Activated CD4-positive, alpha-beta T cell treated with anti-CD3 and anti-CD28 coated beads, Interleukin-2, amount 50 U/mL, for 1 hour (primary cell): ENCODE data around the gene PTPRN2.
"Not testable (repeated sequence)": the region's sequence is repeated elsewhere in the genome, so short reads cannot be mapped to it uniquely, and the experiment has no call there.

Source experiments
- DNase-seq: peaks from one replicate; pipeline ENCODE4 v3.0.0-alpha.2; 2020

PTPRN2 gene

GRCh38 chr7:157596471-157596870 lies 991.2 kb downstream of the PTPRN2 start:
- no peak for DNase-seq

DNA sequence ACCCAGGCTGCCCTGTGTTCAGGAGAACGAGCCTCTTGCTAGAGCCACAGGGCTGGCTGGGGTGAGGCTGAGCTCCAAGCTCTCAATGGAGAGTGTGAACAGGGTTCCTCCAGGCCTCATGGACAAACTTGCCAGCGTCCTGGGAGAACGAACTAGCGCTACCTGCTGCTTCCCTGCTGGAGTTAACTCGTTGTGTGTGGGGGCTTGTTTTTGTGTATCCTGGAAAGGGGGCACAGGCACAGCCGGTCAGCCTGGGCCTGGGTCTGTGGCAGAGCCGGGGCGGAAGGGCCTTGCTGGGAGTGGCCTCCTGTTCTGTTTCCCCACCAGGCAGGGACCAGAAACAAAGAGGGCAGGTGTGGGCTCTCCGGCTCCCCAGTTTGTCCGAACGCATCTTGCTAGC lies 991.6 kb downstream of the PTPRN2 start:
- DNase-seq: no peak

DNA sequence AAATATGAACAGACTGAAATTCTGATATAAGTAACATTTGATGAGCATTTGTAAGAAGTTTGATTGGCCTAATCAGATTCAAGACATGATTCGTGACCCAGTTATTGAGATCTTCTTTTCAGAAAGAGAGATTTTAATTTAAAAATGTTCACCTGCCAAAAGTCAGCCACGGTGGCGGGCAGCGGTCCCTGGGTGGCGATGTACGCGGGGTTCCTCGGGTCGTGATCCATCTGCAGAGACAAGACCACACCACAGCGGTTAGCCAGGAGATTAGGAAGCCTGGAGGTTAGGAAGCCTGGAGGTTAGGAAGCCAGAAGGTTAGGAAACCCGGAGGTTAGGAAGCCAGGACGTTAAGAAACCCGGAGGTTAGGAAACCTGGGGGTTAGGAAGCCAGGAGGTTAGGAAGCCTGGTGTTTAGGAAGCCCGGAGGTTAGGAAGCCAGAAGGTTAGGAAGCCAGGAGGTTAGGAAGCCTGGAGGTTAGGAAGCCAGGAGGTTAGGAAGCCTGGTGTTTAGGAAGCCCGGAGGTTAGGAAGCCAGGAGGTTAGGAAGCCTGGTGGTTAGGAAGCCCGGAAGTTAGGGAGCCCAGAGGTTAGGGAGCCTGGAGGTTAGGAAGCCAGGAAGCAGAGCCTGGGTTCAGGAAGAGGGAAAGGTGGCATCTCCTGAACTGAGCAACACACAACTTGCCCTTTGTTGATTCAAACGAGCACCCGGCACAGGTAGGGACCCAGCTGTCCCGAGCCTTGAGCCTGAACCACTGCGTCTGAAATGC lies 992.4 kb downstream of the PTPRN2 start:
- DNase-seq: no peak

- DNase-seq: no peak
Measured at GRCh38 chr7:157594306-157594705, 993.3 kb downstream of the PTPRN2 start.

GRCh38 chr7:157593541-157593940 lies 994.1 kb downstream of the PTPRN2 start:
- DNase-seq: no peak

GRCh38 chr7:157592636-157593320 lies 994.8 kb downstream of the PTPRN2 start:
- DNase-seq: not testable (repeated sequence)

DNA sequence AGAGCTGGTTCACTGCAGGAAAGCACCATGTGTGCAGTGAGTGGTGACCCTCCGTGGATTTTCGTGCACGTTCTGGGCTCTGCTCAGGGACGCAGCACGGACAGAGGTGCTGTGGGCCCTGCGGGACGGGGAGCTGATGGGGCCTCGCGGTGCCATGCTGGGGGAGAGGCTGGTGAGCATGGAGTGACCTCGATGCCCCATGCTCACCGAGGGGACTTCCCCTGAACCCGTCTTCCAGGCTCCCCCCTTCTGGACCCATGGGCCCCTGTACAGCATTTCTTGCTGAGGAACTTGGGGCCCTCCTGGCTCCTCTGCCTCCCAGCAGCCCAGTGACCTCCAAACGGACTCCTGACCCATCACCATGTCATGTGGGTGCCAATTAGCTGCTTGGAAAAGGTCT lies 997.1 kb downstream of the PTPRN2 start:
- no peak for DNase-seq

DNA sequence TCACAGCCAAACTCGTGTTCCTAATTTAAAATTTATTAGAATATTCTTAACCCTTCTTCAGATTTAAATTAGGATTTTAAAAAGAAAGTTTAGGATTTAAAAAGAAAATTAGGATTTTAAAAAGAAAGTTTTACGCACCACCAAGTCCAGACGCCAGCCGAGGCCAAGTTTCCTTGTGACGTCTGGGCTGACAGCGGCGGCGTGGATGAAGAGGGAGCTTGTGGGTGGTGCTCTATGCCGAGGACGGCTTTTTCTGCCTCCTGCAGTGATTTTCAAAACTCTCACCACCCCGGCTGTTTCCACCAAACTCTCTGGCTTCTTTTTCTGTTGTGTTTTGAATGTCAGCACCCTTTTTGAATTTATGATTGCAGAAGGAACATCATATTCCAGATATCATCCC lies 997.9 kb downstream of the PTPRN2 start:
- no peak for DNase-seq

DNA sequence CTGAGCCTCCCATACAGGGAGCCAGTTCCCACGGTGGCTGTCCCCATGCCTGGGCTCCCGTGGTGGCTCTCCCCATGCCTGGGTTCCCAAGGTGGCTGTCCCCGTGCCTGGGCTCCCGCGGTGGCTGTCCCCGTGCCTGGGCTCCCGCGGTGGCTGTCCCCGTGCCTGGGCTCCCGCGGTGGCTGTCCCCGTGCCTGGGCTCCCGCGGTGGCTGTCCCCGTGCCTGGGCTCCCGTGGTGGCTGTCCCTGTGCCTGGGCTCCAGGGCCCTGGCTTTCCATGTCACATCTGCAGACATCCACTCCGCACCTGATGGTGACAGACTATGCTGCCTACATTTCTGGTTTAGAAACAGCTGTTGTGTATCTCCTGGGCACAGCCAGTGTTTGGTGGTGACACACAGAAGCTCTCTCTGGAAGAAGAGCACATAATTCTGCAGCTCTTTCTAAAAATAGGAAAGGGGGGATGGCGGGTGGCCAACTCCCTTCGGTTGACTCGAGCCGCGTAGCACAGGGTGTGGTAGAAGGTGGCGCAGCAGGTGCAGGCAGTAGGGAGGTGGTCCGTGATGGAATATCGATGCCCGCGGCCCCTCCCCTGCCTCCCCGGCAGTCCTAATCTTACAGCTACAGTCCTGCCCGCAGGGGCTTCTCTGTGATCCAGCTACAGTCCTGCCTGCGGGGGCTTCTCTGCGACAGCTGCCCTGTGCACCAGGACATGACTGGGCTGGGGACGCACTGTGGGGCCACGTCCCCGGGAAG lies 999.6 kb downstream of the PTPRN2 start:
- DNase-seq: no peak

- DNase-seq: no peak
Measured at GRCh38 chr7:157587051-157587804, 1000.4 kb downstream of the PTPRN2 start.

GRCh38 chr7:157586426-157586955 lies 1001.1 kb downstream of the PTPRN2 start:
- no peak for DNase-seq

GRCh38 chr7:157585113-157585861 lies 1002.3 kb downstream of the PTPRN2 start:
- no peak for DNase-seq

GRCh38 chr7:157584420-157584819 lies 1003.2 kb downstream of the PTPRN2 start:
- no peak for DNase-seq

DNA sequence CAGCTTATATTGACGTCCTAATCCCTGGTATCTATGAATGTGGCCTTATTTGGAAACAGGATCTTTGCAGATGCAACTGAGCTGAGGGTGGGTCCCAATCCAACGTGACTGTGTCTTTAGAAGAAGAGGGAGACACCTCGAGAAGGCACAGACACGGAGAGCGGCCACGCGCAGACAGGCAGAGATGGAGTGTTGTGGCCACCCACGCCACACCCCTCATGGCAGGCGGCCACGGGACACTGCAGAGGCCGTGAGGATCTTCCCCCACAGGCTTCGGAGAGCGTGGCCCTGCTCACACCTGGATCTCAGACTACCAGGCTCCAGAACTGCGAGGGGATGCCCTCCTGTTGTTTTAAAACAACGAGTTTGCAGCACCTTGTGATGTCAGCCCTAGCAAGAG lies 1005.9 kb downstream of the PTPRN2 start:
- DNase-seq: no peak

- DNase-seq: no peak
Measured at GRCh38 chr7:157580324-157580723, 1007.3 kb downstream of the PTPRN2 start.

- no peak for DNase-seq
Measured at GRCh38 chr7:157579425-157579824, 1008.2 kb downstream of the PTPRN2 start.

DNA sequence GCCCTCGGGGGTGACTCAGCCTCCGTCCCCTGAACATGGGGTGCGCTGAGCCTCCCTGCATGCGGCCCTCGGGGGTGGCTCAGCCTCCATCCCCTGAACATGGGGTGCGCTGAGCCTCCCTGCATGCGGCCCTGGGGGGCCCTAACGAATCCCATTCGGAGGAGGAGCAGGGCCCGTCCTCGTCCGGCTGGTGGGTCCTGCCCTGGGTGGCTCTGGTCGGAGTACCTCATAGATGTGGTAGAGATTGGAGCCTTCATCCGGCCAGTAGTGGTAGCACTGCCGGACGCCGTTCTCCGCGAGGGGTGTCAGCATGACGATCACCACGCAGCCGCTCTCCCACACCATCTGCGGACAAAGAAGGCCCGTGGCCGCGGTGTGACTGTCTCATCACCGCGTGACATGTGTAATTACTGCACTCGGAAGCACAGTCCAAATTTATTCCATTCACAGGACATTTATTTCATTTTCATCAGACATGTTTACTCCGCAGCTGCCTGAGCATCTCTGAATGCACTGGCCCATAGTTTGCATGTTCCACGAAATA lies 1009.8 kb downstream of the PTPRN2 start:
- no peak for DNase-seq

DNA sequence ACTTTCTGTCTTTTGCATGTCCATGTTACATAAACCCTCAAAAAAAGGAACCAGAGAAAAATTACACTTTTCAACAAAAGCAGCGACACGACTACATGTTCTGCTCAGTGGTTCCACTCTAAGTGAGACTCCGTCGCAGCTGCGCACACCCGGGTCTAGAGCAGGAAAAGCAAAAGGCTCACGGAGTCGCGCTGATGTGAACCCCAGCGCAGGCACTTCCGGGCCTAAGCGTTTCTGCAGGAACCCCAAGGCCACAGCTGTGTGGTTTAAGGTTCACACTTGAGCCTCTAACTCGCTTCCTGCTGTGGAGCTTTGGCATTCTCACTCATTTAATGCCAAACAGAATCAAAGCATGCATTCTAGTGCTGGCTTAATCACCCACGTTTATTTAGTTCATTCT lies 1010.6 kb downstream of the PTPRN2 start:
- no peak for DNase-seq

DNA sequence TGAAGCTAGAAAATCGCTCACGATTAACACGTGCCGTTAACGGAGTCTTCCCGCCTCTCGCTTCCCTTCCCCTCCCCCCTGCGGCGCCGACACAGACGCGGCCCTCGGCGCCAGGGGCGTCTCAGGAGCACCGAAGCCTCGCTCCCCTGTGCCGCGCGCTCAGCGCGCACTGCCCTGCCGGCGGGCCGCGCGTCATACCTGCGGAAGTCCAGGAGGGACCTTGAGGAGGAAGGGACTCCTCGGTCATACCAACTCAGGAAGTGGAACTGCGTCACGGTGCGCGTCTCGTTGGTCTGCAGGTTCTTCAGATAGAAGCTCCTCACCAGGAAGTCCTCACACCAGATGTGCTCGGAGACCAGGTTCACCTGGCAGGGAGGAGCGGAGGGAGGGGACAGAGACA lies 1011.2 kb downstream of the PTPRN2 start:
- DNase-seq: peak; percentile 51

DNA sequence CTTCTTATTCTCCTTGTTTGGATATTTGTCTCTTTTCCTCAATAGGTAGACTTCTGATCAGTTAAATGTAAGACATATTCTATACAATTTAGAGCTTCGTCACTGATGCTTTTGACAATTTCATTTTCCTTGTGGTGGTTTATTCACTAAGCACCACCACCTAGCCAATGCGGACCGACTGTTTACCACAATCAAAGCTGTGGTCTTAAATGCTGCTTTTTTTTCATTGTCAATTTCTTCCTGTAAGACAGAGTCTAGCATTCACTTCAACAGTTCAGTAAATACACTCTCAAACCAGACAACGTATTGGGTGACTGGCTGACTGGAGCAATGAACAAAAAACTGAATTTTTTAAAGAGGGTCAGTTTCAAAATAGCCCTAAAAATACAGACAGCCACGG lies 1011.8 kb downstream of the PTPRN2 start:
- DNase-seq: no peak

DNA sequence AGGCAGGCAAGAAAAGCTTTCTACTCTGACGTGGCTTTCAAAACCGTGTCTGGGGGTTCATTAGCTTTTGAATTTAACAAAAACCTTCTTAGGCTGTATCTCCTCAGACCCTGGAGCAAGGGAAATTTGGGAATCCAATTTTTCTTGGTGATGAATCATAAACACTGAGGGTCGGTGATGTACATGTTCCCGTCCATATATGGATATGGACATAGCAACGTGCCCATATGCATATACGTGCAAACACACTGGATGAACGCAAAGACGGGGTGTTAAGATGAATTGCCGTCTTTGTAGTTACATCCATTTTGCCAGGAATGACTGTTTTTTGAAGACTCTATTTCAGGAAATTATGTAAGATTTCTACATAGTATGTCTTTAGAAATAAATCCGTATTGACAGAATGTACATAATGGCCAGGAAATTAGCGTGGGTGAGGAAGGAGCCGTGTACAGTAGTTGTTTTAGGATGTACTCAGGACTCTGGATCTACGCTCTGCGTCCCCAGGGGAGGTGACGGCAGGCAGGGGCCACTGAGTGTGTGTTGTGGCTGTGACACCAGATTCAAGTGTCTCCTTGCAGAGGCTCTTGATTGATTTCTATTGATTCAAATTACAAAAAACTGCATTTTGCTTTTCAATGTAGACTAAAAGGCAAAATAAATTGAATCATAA lies 1012.6 kb downstream of the PTPRN2 start:
- DNase-seq: no peak
